NT2/D1 (cell line): ENCODE data around the gene POLR3C.

Experiments
- DNase-seq: peaks from one replicate; pipeline ENCODE4 v3.0.0-alpha.2; 2011; ENCODE audit warnings: low read depth, low spot score
- H3K27me3 ChIP-seq: 2 replicates; pipeline ENCODE4 v1.6.0; 2011; ENCODE audit warnings: mild to moderate bottlenecking; ENCODE audit not compliant: insufficient read length, insufficient read depth
- H3K36me3 ChIP-seq: 2 replicates; pipeline ENCODE4 v1.6.1; 2011; ENCODE audit warnings: mild to moderate bottlenecking, low read length, mixed read lengths; ENCODE audit not compliant: insufficient read depth, insufficient read length
- H3K4me1 ChIP-seq: 2 replicates; pipeline ENCODE4 v1.5.1; 2011; ENCODE audit not compliant: insufficient read depth, insufficient read length
- H3K4me3 ChIP-seq: 2 replicates; pipeline ENCODE4 v1.5.1; 2011; ENCODE audit warnings: low read depth; ENCODE audit not compliant: insufficient read length
- H3K9ac ChIP-seq: 2 replicates; pipeline ENCODE4 v1.6.0; 2011; ENCODE audit warnings: low read depth; ENCODE audit not compliant: insufficient read length
- H3K9me3 ChIP-seq: 2 replicates; pipeline ENCODE4 v1.5.1; 2011; ENCODE audit warnings: mild to moderate bottlenecking, low read length; ENCODE audit not compliant: insufficient read depth
- SUZ12 ChIP-seq: IDR thresholded peaks from 2 replicates; pipeline ENCODE4 v1.6.1; 2011; ENCODE audit not compliant: insufficient read length, insufficient read depth; ENCODE audit errors: extremely low read depth
- YY1 ChIP-seq: IDR thresholded peaks from 2 replicates; pipeline ENCODE4 v1.6.1; 2011; ENCODE audit not compliant: insufficient read length, insufficient read depth
- ZNF274 ChIP-seq: IDR thresholded peaks from 2 replicates; pipeline ENCODE4 v1.6.1; 2011; ENCODE audit warnings: mild to moderate bottlenecking, low read depth, low read length

The POLR3C gene

DNA sequence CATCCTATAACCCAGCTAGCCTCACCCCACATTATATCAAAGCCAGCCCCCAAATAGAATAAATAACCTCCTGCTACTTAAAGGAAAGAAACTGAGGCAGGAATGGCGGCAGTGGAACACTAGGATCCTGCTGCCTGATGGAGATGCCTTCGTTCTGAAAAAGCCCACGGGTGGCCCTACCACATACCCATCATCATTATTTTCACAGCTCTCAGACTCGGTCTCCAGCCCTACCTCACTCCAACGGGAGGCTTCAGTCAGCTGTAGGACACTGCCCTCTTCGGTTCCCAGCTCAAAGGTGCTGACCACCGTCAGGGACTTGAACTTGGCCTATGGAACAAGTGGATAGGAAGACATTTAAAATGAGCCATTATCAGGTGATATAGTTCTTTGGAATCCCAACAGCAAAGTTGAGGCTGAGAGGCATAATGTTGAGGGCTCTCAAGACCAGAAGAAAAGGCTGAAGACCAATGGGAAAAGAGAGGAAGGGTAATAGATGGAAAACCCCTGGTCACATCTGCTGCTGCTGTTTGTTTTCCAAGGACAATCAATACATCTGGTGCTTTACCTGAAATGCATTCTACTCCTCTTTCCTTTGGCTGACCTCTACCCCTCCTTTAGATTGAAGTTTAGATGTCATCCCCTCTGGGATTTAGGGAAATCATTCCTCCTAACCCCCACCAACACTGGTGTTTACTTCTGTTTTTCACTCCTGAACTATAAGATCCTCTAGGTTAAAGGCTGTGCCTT is 69.5 kb downstream of the POLR3C start:
- TF ChIP-seq ZNF274 (no peak), SUZ12 (no peak), YY1 (no peak)
- Histone ChIP-seq H3K9me3 (no peaks in the 10 kb centered on the region), H3K4me3 (no peak overlapping the region), H3K4me1 (no peaks in the 10 kb centered on the region), H3K27me3 (no peaks in the 10 kb centered on the region), H3K36me3 (no peaks in the 10 kb centered on the region), H3K9ac (no peak overlapping the region)
- DNase-seq, result no peak
